Measurements from ENCODE around the gene PDE2A. TPM values are rescaled to one million over a fixed set of nuclear protein-coding genes. Genes with fewer than 3 reads are reported as not detected.

The PDE2A gene
- total and polyA plus RNA-seq, 2 donors (not counting 3 experiments of a cell fraction or from before 2014, with no cell fraction given) = 14.8 to 16.8 TPM

DNA sequence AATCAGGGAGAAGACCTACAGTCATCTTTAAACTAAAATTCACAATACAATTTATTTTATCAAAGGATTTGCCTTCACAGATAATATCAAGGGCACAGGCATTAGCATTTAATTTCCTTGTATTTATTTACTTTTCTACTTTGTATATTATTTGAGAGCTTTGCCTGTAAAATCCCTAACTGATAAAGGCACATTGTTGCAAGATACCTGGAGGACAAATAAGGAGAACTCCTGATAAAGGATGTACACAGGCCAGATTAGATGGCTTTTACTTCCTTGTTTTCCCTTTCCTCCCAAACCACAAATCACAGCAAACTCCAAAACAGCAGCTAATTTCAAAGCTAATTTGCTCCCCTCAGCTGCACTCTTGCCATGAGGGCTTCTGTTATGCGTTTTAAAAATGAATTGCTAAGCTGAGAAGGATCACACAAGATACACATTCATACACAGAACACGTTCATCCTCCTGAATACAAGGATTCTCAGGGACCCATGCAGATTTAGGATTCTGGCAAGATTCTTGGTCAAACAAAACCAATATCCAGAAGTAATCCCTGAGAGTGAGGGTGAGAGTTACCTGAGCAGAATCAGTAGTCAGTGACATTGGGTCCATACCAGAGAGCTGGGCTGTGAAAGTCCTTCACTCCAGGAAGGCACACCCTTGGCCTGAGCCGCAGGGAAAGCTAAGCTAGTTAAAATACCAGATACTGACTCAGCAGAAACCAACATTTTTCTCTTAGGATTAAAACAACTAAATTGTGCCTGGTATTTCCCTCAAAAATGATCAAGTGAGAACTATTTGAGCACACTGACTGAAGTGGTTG is 139.6 kb downstream of the PDE2A start:
- Histone ChIP-seq H3K79me2 (ENCODE audit: control insufficient read depth, insufficient read depth, low read length) (no peaks in the 10 kb centered on the region), H3K9ac (replicated peaks; ENCODE audit: extremely low read depth, insufficient read depth, low read length) (no peak overlapping the region), H3K27me3 (ENCODE audit: control insufficient read depth in 2 of 2, insufficient read depth in 2 of 2, low read length in 2 of 2) (peaks cover 15 to 18% of the 10 kb centered on the region in 2 experiments), H3K9me1 (replicated peaks; ENCODE audit: control insufficient read depth, extremely low read depth, insufficient read depth, low read length) (no peaks in the 10 kb centered on the region), H3K4me1 (ENCODE audit: control insufficient read depth, extremely low read depth, insufficient read depth, low read length) (no peaks in the 10 kb centered on the region), H3K9me3 (replicated peaks; ENCODE audit: control insufficient read depth, insufficient read depth, low read length) (no peaks in the 10 kb centered on the region), H3K36me3 (ENCODE audit: control insufficient read depth in 2 of 2, extremely low read depth in 1 of 2, insufficient read depth in 2 of 2, low read length in 2 of 2) (no peaks in the 10 kb centered on the region), H3K4me3 (replicated peaks in 1 of 3; ENCODE audit: insufficient read depth in 1 of 3, low read depth in 1 of 3, low read length in 3 of 3) (no peak overlapping the region), H3K4me2 (ENCODE audit: insufficient read depth, low read length) (no peak overlapping the region), H4K20me1 (replicated peaks; ENCODE audit: control insufficient read depth, extremely low read depth, insufficient read depth, low read length) (no peaks in the 10 kb centered on the region), H2AFZ (ENCODE audit: low read depth, low read length) (no peak overlapping the region), H3K27ac (ENCODE audit: insufficient read depth, low read depth, low read length) (no peak overlapping the region)
- TF ChIP-seq MAX (IDR thresholded peaks at IDR 0.05; ENCODE audit: insufficient read depth, insufficient read length) (no peak), MYC (IDR thresholded peaks at IDR 0.05; ENCODE audit: low read depth, low read length) (no peak), EZH2 (IDR thresholded peaks at IDR 0.05; ENCODE audit: borderline replicate concordance, low read depth, low read length, severe bottlenecking) (no peak), GATA2 (IDR thresholded peaks at IDR 0.05; ENCODE audit: insufficient read depth, insufficient read length, low read depth, low read length) (no peak), POLR2AphosphoS5 (IDR thresholded peaks at IDR 0.05; ENCODE audit: insufficient read depth, low read depth, low read length) (no peak), JUN (IDR thresholded peaks at IDR 0.05; ENCODE audit: borderline replicate concordance, insufficient read depth, insufficient read length, low read depth) (no peak), POLR2A (IDR thresholded peaks at IDR 0.05; ENCODE audit: low read depth, low read length) (no peak), FOS (IDR thresholded peaks at IDR 0.05; ENCODE audit: borderline replicate concordance, insufficient read depth, low read length) (no peak)
- TF ChIP-seq, protein P1, sequence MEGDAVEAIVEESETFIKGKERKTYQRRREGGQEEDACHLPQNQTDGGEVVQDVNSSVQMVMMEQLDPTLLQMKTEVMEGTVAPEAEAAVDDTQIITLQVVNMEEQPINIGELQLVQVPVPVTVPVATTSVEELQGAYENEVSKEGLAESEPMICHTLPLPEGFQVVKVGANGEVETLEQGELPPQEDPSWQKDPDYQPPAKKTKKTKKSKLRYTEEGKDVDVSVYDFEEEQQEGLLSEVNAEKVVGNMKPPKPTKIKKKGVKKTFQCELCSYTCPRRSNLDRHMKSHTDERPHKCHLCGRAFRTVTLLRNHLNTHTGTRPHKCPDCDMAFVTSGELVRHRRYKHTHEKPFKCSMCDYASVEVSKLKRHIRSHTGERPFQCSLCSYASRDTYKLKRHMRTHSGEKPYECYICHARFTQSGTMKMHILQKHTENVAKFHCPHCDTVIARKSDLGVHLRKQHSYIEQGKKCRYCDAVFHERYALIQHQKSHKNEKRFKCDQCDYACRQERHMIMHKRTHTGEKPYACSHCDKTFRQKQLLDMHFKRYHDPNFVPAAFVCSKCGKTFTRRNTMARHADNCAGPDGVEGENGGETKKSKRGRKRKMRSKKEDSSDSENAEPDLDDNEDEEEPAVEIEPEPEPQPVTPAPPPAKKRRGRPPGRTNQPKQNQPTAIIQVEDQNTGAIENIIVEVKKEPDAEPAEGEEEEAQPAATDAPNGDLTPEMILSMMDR (IDR thresholded peaks at IDR 0.05; ENCODE audit: extremely low read depth in 1 of 2, insufficient read depth in 1 of 2, low read depth in 1 of 2, low read length in 2 of 2) = no peak
- POLR2A ChIA-PET = no interaction called here
- no TSS peak for BruUV-seq (replicated peaks)
- intact Hi-C loops (cut with micrococcal nuclease) (no loop called here), dilution Hi-C loops (cut with MboI; ENCODE audit: extremely low pct_ligation_motif_present, low sequenced_read_pairs) (no loop called here)
- FAIRE-seq (no peak), DNase-seq (ENCODE audit: low read depth, low spot score) (no peak)
- CTCF ChIA-PET = interaction anchor here (1.0 to 1.2 kb wide), 2 partner anchors 10 to 39 kb away, joined by 3 read pairs; no protein-coding TSS in a partner anchor

Measured in endothelial cell of umbilical vein (primary cell).